Fibroblast of skin of left biceps (primary cell): ENCODE data around the gene TBC1D16.

Experiments used
- DNase-seq, 2 experiments: peaks; one replicate each; pipeline ENCODE4 v3.0.0-alpha.2; 2013; ENCODE audit warnings: low read depth in 2 of 2

The TBC1D16 gene

GRCh38 chr17:79950751-79951150, 84.9 kb downstream of the TBC1D16 start:
- no peak for DNase-seq

DNA sequence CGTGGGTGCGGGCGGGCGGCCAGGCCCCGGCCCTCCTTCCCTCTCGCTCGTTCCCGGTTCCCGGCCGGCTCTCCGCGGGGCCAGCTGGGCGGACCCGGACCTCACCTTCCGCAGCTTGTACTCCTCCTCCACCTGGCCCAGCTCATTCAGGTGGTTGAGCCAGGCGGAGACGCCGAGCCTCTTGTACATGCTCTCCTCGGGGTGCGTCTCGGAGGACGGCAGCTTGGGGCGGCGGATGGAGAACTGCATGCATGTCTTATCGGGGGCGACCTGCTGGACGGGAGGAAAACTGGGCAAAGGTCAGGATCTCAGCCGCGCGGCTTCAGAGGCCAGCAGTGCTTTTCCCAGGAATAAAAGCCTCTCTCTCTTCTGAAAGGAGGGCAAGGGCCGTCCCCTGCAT, 85.4 kb downstream of the TBC1D16 start:
- no peak for DNase-seq

GRCh38 chr17:79949656-79950209, 85.9 kb downstream of the TBC1D16 start:
- no peak for DNase-seq

GRCh38 chr17:79948945-79949655, 86.6 kb downstream of the TBC1D16 start:
- DNase-seq = no peak

DNA sequence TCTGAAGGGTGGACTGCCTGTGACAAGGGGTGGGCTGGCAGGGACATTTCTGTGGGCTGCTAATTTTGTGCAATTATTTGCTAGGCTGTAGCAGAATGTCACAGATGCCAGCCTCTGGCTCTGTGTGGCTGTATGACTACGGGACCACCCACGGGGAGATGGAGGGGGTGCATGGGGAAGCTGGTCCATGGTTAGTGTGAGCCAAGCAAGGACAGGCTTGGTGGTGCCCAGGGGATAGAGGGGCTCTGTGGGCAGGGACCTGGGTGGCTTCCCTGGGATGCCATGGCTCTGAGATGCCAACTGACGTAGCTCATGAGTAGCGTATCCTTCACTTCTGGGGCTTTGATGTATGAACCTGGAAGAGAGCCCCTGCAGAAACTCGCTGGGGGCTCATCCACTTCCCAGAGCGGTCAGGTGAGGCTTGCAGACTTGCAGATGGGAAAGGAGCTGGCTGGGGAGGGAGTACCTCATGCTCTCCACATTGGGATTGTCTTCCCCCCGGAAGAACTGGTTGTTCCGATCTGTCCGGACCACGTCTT, 87.2 kb downstream of the TBC1D16 start:
- DNase-seq = no peak

GRCh38 chr17:79947351-79948031, 88.2 kb downstream of the TBC1D16 start:
- DNase-seq = no peak

DNA sequence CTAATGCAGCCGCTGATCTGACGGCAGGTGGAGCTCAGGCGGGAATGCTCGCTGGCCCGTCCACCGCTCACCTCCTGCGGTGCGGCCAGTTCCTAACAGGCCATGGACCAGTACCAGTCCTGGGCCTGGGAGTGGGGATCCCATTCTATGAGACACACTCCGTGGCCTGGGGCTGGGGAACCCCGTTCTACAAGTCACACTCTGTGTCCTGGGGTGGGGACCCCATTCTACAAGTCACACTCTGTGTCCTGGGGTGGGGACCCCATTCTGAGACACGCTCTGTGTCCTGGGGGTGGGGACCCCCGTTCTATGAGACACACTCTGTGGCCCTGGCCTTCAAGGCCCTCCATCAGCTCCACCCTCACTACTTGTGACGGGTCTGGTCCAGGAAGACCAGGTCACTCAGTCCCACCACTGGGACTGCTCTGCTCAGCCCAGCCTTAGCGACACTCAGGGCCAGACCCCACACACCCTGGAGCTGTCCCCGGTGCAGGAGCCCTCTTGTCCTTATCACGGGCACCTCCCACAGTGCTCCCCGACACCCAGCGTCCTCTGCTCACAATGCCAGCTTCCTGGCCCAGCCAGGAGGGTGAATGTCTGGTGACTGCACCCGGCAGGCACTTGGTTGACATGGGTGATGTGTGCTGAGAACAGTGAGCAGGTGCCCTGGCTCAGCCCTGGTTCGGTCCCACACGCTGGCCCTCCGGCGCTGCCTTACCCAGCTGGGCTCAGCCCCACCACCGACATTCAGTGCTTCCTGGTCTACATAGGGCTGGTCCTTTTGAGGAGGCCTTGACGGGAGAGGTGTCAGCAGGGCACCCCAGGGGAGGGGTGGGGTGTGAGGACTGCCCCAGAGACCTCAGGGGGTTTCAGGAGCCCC, 89.1 kb downstream of the TBC1D16 start:
- DNase-seq = no peak

- DNase-seq = no peak
Measured at GRCh38 chr17:79945591-79946255, 89.9 kb downstream of the TBC1D16 start.

DNA sequence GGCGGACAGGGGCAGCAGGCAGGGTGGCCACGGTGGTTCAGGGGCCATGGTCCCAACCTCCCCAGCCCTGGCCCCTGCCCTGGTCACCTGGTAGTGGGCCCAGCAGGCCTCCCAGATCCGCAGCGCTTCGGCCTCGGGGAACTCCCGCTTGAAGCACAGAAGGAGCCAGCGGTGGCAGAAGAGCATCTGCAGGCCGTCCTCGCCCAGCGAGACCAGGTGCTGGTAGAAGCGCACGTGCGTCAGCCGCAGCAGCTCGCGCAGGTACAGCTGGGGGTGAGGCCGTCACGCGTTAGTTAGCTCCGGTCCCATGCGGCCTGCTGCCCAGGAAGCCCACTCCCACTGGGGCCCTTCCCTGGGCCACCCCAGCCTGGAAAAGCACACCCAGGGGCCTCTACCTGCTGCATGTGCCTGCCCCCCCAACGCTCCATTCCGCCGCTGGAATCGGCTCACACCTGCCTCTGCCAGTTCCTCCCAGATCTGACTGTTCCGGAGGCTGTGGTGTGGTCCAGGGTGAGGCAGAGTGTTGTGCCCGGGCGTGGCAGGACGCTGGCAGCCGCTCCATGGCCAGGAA, 90.8 kb downstream of the TBC1D16 start:
- DNase-seq = no peak

GRCh38 chr17:79944251-79944812, 91.3 kb downstream of the TBC1D16 start:
- DNase-seq = no peak

DNA sequence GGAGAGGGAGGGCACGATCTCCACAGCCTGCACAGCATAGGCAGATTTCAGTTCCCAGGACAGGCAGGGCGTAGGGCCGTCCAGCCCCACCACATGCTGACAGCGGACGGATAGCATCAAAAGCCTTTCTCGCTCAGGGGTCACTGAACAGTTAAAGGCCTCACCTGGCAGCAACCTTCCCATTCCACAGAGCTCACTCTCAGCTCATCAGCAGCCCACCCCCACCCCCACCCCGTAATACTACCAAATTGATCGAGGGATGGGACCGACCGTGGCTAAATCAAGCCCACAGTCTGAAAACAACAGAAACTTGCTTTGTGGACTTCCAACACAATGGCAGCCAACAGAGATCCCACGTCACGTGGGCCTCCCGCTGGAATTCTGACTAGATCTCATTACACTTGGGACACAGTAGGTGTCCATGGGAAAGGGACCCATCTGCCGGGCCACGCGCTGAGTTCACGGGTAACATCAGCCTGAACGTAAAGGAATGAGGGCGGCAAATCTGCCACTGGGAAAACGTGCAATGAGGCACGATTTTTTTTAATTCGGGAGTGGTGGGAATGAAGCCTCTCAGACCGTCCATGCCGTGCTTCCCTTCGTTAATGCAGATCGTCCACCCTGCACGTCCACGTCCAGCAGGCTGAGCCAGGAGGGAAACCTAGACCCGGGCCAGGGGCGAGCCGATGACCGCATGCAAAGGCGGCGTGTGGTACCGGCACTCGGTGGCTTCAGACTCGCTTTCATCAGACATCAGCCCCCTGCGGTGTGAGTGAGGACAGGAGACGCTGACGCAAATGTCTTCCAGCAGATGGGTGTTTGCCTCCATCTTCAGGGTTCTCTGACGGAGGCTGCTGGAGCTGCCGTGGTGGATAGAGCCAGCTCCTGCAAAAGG, 92.1 kb downstream of the TBC1D16 start:
- DNase-seq = no peak

GRCh38 chr17:79942591-79943346, 92.9 kb downstream of the TBC1D16 start:
- DNase-seq = no peak

GRCh38 chr17:79942011-79942405, 93.7 kb downstream of the TBC1D16 start:
- no peak for DNase-seq

GRCh38 chr17:79941088-79942010, 94.3 kb downstream of the TBC1D16 start:
- no peak for DNase-seq

GRCh38 chr17:79940459-79941087, 95.1 kb downstream of the TBC1D16 start:
- DNase-seq = no peak

DNA sequence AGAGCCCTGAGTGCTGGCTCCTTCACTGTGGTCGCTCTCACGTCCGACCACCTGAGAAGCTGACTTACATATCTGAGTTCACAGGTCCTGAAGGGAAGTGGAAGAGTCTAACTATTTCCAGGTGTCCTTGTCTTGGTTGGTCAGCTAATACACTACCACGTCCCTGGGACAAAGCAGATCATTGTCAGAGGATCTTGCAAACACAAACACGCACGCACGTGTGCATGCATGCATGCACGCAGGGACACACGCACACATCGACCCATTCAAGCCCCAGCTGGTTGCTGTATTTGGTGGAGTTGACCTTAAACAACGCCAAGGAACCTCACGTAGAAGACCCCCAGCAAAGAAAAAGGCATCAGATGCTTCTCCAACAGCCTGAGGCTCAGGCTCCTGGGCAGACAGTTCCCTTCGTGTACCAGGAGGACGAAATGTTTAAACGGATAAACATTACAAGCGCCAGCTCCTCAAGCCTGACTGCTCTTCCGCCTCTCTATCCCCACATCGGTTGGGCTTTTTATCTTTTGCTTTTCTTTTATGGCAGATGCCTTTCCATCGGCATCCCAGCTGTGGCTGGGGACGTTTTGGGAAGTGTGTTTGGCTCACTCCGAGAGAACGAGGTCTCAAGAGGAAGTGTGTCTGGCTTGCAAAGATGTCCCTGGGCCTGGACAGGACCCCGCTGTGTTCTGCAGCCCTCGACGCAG, 95.8 kb downstream of the TBC1D16 start:
- no peak for DNase-seq

DNA sequence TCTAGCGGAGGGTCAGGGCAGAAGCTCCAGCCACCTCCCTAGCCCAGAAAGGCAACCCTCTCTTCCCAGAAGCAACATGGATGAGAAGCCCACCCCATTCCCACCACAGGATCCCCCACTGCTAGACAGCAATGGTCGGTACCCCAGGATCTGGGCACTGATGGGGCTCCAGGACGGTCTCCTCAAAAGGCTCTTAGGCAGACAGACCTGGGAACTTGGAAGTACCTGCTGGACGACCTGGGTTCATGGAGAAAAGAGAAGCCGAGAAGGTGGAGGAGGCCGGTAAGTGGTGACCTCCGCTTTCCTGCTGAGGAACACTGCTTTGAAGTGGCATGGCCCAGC, 96.6 kb downstream of the TBC1D16 start:
- no peak for DNase-seq
